HepG2 (cell line): ENCODE data around the gene EVA1A. TPM values are rescaled to one million over a fixed set of nuclear protein-coding genes. Genes with fewer than 3 reads are reported as not detected.
A peak's percentile ranks its signal among the peaks of the same experiment; 100 is the strongest.

Experiments
- CERS6 ChIP-seq: sonication (generic); formaldehyde crosslinking; IDR thresholded peaks from 2 replicates; pipeline ENCODE4 v1.5.0; 2020; ENCODE audit warnings: missing genetic modification reagents
- DZIP1 ChIP-seq: sonication (generic); formaldehyde crosslinking; IDR thresholded peaks from 2 replicates; pipeline ENCODE4 v1.5.0; 2020; ENCODE audit warnings: mild to moderate bottlenecking, missing genetic modification reagents
- ELF3 ChIP-seq: IDR thresholded peaks from 2 replicates; pipeline ENCODE4 v1.6.1; 2016; ENCODE audit warnings: missing genetic modification reagents, missing compliant biosample characterization
- FOXA1 ChIP-seq, 2 experiments: fragments of 450-650 bp in 1 of 2; sonication (generic) in 1 of 2; formaldehyde crosslinking in 1 of 2; IDR thresholded peaks; 2 replicates each; pipeline versions ENCODE4 v1.4.0 to v1.6.1; 2016 to 2020; ENCODE audit warnings: missing genetic modification reagents in 1 of 2
- GATAD2A ChIP-seq: IDR thresholded peaks from 2 replicates; pipeline ENCODE4 v1.6.1; 2016
- MTF2 ChIP-seq: sonication (generic); formaldehyde crosslinking; IDR thresholded peaks from 2 replicates; pipeline ENCODE4 v1.5.0; 2020; ENCODE audit warnings: missing genetic modification reagents, borderline replicate concordance
- PLRG1 ChIP-seq: fragments of 450-650 bp; conservative IDR thresholded peaks from 2 replicates; pipeline ENCODE4 v1.6.1; 2016
- PRDM4 ChIP-seq: sonication (generic); formaldehyde crosslinking; IDR thresholded peaks from 2 replicates; pipeline ENCODE4 v1.9.0; 2021; ENCODE audit warnings: missing genetic modification reagents, borderline replicate concordance
- SAP130 ChIP-seq: IDR thresholded peaks from 2 replicates; pipeline ENCODE4 v1.6.1; 2016; ENCODE audit warnings: low read depth
- THYN1 ChIP-seq: sonication (generic); formaldehyde crosslinking; IDR thresholded peaks from 2 replicates; pipeline ENCODE4 v1.8.1; 2023; ENCODE audit warnings: low read depth, mild to moderate bottlenecking, moderate library complexity, missing genetic modification reagents, borderline replicate concordance
- UBTF ChIP-seq: sonication (generic); formaldehyde crosslinking; IDR thresholded peaks from 2 replicates; pipeline ENCODE4 v1.4.0; 2020; ENCODE audit warnings: mild to moderate bottlenecking, missing genetic modification reagents
- ZBTB2 ChIP-seq: sonication (generic); formaldehyde crosslinking; IDR thresholded peaks from 2 replicates; pipeline ENCODE4 v1.8.0; 2022; ENCODE audit warnings: low read depth, missing genetic modification reagents
- ZFP82 ChIP-seq: sonication (generic); formaldehyde crosslinking; IDR thresholded peaks from 2 replicates; pipeline ENCODE4 v1.5.1; 2020; ENCODE audit warnings: mild to moderate bottlenecking, missing genetic modification reagents, borderline replicate concordance
- ZNF18 ChIP-seq: sonication (generic); formaldehyde crosslinking; IDR thresholded peaks from 2 replicates; pipeline ENCODE4 v1.8.0; 2022; ENCODE audit warnings: mild to moderate bottlenecking, missing genetic modification reagents; ENCODE audit not compliant: insufficient replicate concordance
- ZNF235 ChIP-seq: sonication (generic); formaldehyde crosslinking; IDR thresholded peaks from 2 replicates; pipeline ENCODE4 v1.8.1; 2023; ENCODE audit warnings: mild to moderate bottlenecking, missing genetic modification reagents, borderline replicate concordance
- ZNF749 ChIP-seq: sonication (generic); formaldehyde crosslinking; IDR thresholded peaks from 2 replicates; pipeline ENCODE4 v1.8.0; 2022; ENCODE audit warnings: mild to moderate bottlenecking, missing genetic modification reagents, moderate library complexity, borderline replicate concordance
- polyA plus RNA-seq, 8 experiments: library from polyadenylated mRNA; depleted of rRNA in 3 of 8; stranded (reverse) in 7 of 8; unstranded in 1 of 8; fragments of >200 nt; fragmentation: Illumina TruSeq in 4 of 8; extraction: Trizol in 4 of 8; gene quantifications; 2 replicates each; pipeline versions ENCODE4 v1.2.1 to v1.2.3, GENCODE V29; 2011 to 2016; ENCODE audit warnings: low read depth in 4 of 8, missing spikeins in 1 of 8, mixed read lengths in 1 of 8; ENCODE audit not compliant: insufficient read depth in 1 of 8
- total RNA-seq, 5 experiments: library from RNA; depleted of rRNA; stranded (reverse); fragments of >200 nt; fragmentation: Illumina TruSeq; extraction: Trizol; gene quantifications; 2 replicates each; pipeline ENCODE4 v1.2.3, GENCODE V29; 2016; ENCODE audit warnings: low read depth in 1 of 5

The EVA1A gene
- total and polyA plus RNA-seq, 2 of the 13 experiments (the other 11 are each of a cell fraction or from before 2014, with no cell fraction given) = 57.5 to 57.8 TPM

- TF ChIP-seq PRDM4 = no peak
- no peak for TF ChIP-seq THYN1 (CRISPR knock-in tag)
- no peak for TF ChIP-seq ZFP82 (CRISPR knock-in tag)
- no peak for TF ChIP-seq ZNF749 (CRISPR knock-in tag)
- no peak for TF ChIP-seq ZBTB2
- TF ChIP-seq DZIP1 = no peak
- peak; percentile 42 for TF ChIP-seq UBTF
- TF ChIP-seq FOXA1 (IDR thresholded peaks at IDR 0.05) = no peak
- TF ChIP-seq FOXA1 (CRISPR knock-in tag; IDR thresholded peaks at IDR 0.05) = peak; percentile 84
- TF ChIP-seq SAP130 (CRISPR knock-in tag) = peak; percentile 65
- no peak for TF ChIP-seq MTF2 (CRISPR knock-in tag)
- TF ChIP-seq ZNF18 (CRISPR knock-in tag) = no peak
- TF ChIP-seq ELF3 (CRISPR knock-in tag) = peak; percentile 63
- TF ChIP-seq ZNF235 (CRISPR knock-in tag) = no peak
- TF ChIP-seq CERS6 (CRISPR knock-in tag) = no peak
- TF ChIP-seq GATAD2A (CRISPR knock-in tag) = peak; percentile 72
- TF ChIP-seq PLRG1 = no peak
Observed at GRCh38 chr2:75570948-75571729, 10.4 kb upstream of the EVA1A start (continued).
